Urinary bladder (tissue), 4 donors: ENCODE measurements around the gene OR9Q1. TPM values are rescaled to one million over a fixed set of nuclear protein-coding genes. Genes with fewer than 3 reads are reported as not detected.
"Not testable (repeated sequence)": the region's sequence is repeated elsewhere in the genome, so short reads cannot be mapped to it uniquely, and the experiment has no call there.

Source experiments
- DNase-seq: peaks from one replicate; pipeline ENCODE4 v3.0.0-alpha.2; 2015; ENCODE audit errors: extremely low spot score
- H3K27ac ChIP-seq: one replicate; pipeline ENCODE4 v1.5.1; 2013; ENCODE audit warnings: low read depth, mild to moderate bottlenecking, moderate library complexity
- H3K36me3 ChIP-seq: one replicate; pipeline ENCODE4 v1.6.1; 2013; ENCODE audit warnings: mild to moderate bottlenecking, moderate library complexity; ENCODE audit not compliant: insufficient read depth
- H3K4me1 ChIP-seq: one replicate; pipeline ENCODE4 v1.6.1; 2013; ENCODE audit warnings: mild to moderate bottlenecking, moderate library complexity; ENCODE audit not compliant: insufficient read depth
- H3K4me3 ChIP-seq: one replicate; pipeline ENCODE4 v1.5.1; 2013; ENCODE audit warnings: low read depth, low read length
- WGBS: extraction: QIAGEN DNeasy Blood & Tissue Kit; methylation state at CpG from one replicate; pipeline ENCODE4 v1.1.7; 2013; 5-methylcytosine and 5-hydroxymethylcytosine counted together
- polyA plus RNA-seq: library from polyadenylated mRNA; stranded (reverse); fragments of 200-250 nt; gene quantifications from one replicate; pipeline ENCODE4 v1.2.3, GENCODE V29; 2013
- small RNA-seq: library from RNA; depleted of rRNA; stranded (forward); fragments of <200 nt; gene quantifications from one replicate; pipeline ENCODE3, GENCODE V24; 2014
- total RNA-seq: library from RNA; depleted of rRNA; stranded (reverse); fragments of >200 nt; gene quantifications from one replicate; pipeline ENCODE4 v1.2.3, GENCODE V29; 2014
- donor health status: healthy with polysubstance abuse.
- donor health status: healthy.

Gene OR9Q1
- total and polyA plus RNA-seq, 2 donors, result not detected

DNA sequence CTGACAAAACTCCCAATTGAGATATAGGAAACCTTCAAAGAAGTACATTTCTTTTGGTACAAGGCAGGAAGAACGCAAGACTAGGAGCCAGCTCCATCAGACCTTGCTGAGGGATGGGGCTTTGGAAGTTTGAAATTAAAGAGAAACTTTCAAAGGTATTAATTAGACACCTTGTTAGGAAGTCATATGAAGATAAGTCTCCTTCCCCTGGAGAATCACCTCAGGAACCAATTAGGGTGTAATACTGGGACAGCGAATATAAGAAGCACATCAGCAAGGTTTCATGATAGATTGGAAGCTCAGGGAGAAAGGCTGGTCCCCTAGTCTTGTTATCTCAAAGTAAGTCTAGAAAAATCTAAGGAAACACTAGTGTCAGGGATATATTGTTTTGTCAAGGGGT lies 165.1 kb downstream of the OR9Q1 start, which contains the start of gene OR9Q2:
TSS of gene OR9Q2 (plus strand) at position 301 of the 400 bp plus-strand sequence. CDS start 1,421 bp downstream, outside the sequence.
- 84% methylated on average over 2 of the region's 2 CpGs for whole genome bisulfite sequencing
- H3K4me1 ChIP-seq, result no peaks in the 10 kb centered on the region
- no peak within 1 kb of the TSS for H3K4me3 ChIP-seq
- DNase-seq, result no peak
- H3K27ac ChIP-seq, result no peak within 1 kb of the TSS
- no peaks in the 10 kb centered on the region for H3K36me3 ChIP-seq

DNA sequence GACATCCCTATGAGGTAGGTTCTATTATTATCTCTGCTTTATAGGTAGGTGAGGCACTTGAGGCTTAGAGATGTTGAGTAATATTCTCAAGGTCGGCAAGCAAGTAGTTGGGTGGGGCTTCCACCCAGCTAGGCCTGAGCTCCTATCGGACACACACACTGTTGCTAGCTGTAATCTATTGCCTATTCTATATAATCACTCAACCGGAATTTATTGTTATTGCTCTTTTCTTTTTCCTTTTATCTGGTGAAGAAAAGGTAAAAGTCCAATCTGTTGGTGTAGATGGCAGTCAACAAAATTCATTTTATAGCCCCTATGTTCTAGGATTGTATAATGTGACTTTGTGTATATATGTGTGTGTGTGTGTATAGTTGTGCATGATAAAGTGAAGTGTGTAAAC lies 168.5 kb downstream of the OR9Q1 start:
- H3K36me3 ChIP-seq, result no peaks in the 10 kb centered on the region
- H3K27ac ChIP-seq, result no peak overlapping the region
- H3K4me3 ChIP-seq, result no peak overlapping the region
- DNase-seq, result no peak
- WGBS, result 74% methylated on average over 3 of the region's 3 CpGs
- H3K4me1 ChIP-seq, result no peaks in the 10 kb centered on the region

DNA sequence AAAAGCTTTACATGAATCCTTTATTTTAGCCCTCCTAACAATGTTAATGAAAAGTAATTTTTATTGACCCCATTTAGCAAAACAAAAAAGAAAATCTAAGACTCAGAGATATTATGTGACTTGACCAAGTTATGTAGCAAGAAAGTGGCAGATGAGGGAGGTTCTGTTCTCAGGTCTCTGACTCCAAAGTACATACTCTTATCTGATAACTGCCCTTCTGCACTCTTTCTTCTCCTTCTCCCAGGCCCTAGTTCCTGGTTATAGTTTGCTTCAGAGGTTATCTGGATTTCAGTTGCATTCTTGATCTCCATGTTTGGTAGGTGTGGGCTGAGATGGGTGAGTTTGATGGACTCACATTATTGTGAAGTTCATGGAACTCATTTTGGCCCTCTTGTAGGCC lies 169.7 kb downstream of the OR9Q1 start:
- no peak for DNase-seq
- Histone ChIP-seq H3K4me1 (no peaks in the 10 kb centered on the region), H3K36me3 (no peaks in the 10 kb centered on the region), H3K4me3 (no peak overlapping the region), H3K27ac (no peak overlapping the region)

DNA sequence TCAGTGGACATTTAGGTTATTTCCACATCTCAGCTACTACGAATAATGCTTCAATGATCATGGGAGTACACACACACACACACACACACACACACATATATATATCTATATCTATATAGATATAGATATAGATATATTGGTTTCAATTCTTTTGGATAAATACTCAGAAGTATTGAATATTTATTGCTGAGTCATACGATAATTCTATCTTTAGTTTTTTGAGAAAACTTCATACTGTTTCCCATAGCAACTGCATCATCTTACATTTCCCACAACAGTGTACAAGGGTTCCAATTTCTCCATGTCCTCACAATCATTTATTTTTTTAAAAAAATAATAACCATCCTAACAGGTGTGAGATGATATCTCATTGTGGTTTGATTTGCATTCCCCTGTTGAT lies 172.3 kb downstream of the OR9Q1 start:
- Histone ChIP-seq H3K4me1 (no peaks in the 10 kb centered on the region), H3K4me3 (no peak overlapping the region), H3K27ac (no peak overlapping the region), H3K36me3 (no peaks in the 10 kb centered on the region)
- no peak for DNase-seq
- WGBS, result 85% methylated on average over 2 of the region's 2 CpGs

DNA sequence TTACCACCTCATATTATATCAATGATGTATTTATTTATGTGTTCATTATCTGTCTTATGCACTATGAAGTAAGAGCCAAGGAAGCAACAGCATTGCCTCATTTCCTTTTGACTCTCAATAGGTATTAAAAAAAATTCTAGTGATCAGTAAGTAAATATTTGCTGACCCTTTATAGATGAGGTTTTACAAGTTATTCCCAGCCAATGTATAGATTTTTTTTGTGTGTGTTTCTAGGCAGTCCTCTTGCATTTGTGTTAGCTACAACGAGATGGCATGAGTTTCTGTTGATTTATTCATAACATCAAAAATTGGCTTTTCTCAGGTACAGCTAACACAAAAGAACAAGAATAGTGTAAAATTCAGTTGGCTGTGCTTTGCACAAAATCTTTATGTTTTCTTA lies 175.6 kb downstream of the OR9Q1 start:
- no peak overlapping the region for H3K4me3 ChIP-seq
- no peaks in the 10 kb centered on the region for H3K4me1 ChIP-seq
- DNase-seq, result no peak
- no peak overlapping the region for H3K27ac ChIP-seq
- 60% methylated on average over 1 of the region's 1 CpG for WGBS
- no peaks in the 10 kb centered on the region for H3K36me3 ChIP-seq

DNA sequence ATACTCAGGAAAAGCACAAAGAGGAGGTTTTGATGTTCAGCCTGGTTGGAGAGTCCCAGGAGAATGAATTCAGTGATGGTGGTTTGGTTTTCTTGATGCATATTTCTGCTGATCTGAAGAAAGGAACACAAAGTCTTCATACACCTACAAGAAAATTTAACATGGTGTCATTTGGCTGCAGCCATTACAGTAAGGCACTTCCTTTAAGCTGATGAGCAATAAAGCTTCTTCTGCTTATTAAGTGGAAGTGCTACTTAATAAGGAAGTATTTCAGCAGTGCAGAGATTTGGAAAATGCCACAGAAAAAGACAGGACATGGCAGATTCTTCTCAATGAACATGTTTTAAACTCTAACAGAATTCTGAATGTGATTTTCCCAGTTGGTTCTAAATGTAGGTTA lies 180.4 kb downstream of the OR9Q1 start, which contains the start of gene OR1S2:
TSS of gene OR1S2 (minus strand) at position 101 of the 400 bp plus-strand sequence. CDS start at position 101, 0 bp downstream.
- no peak within 1 kb of the TSS for H3K4me3 ChIP-seq
- no peaks in the 10 kb centered on the region for H3K36me3 ChIP-seq
- no peak for DNase-seq
- no peak within 1 kb of the TSS for H3K27ac ChIP-seq
- H3K4me1 ChIP-seq, result no peaks in the 10 kb centered on the region

DNA sequence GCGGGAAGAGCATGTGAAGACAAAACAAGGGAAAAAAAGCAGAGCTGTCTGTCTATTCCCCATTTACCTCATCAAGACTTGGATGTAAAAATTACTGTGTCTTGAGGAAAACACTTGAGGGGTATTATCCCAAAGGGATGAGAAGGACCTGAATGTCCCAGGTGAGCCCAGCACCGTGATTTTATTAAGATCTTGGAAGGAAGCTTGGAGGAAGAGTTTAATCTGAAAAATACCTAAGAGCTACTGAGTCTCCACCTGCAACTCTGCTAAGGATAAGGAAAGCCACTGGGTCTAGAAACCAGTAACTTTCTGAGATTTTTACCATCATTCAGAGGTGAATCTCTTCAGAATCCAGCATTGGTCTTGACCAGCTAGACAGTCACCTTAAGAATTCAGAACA lies 188.7 kb downstream of the OR9Q1 start, which contains the start of gene OR1S1:
TSS of gene OR1S1 (plus strand) at position 301 of the 400 bp plus-strand sequence.
- not testable (repeated sequence) for H3K4me1 ChIP-seq, DNase-seq, H3K36me3 ChIP-seq, H3K27ac ChIP-seq, H3K4me3 ChIP-seq
- 83% methylated on average over 2 of the region's 2 CpGs for WGBS

DNA sequence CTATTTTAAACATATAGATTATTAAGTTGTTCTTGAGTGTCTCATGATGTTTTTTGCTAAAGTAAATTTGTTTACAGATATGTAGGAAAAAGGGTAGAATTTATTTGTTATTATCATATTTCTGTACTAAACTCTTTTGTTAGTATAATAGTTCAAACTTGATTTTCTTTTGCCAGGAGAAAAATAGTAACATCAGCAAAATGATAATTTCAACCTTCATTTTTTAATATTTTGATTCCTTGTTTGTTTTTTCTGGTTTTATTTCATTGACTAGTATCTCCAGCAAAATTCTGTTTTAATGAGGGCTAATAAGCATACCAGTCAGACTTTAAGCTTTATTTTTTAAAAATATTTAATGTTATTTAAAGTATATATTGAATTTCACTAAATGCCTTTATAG lies 192.8 kb downstream of the OR9Q1 start:
- no peaks in the 10 kb centered on the region for H3K4me1 ChIP-seq
- H3K36me3 ChIP-seq, result no peaks in the 10 kb centered on the region
- DNase-seq, result no peak
- no peak overlapping the region for H3K27ac ChIP-seq
- H3K4me3 ChIP-seq, result no peak overlapping the region

DNA sequence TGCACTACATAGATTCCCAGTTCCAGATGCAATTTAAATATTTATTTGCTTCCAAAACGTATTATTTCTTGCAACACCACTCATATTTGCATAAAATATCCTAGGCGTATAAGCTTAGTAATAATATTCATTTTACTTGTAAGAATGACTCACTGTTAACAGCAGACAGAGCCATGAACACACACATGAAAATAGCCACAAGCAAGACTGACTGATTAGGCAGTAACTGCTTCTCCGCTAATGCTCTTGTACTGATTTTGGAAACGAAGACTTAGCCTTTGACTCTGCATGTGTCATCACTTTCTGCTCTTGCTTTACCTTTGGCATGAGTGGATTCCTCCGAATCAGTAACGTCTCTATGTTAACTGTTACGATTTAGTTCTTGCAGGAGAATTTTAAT lies 199.0 kb downstream of the OR9Q1 start:
- no peak for DNase-seq
- H3K4me1 ChIP-seq, result no peaks in the 10 kb centered on the region
- whole genome bisulfite sequencing, result 70% methylated on average over 7 of the region's 7 CpGs
- H3K36me3 ChIP-seq, result no peaks in the 10 kb centered on the region
- no peak overlapping the region for H3K4me3 ChIP-seq
- H3K27ac ChIP-seq, result no peak overlapping the region

DNA sequence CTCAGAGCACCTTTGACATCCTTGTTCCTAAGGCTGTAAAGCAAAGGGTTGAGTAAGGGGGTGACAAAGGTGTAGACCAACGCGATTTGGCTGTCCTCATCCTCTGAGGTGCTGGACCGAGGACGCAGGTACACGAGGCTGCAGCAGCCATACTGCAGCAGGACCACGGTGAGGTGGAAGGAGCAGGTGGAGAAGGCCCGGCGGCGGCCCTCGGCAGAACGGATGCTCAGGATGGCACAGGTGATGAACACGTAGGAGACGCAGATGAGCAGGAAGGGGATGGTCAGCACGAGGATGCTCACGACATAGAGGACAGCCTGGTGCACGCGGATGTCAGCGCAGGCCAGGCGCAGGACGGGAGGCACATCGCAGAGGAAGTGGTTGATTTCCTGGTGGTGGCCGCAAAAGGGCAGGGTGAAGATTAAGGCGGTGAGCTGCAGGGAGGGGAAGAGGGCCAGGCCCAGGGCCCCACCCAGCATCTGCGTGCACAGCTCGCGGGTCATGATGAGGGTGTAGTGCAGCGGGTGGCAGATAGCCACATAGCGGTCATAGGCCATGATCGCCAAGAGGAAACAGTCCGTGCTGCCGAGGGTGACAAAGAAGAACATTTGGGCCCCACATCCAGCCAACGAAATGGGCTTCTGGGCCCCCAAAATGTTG lies 204.4 kb downstream of the OR9Q1 start:
- H3K4me1 ChIP-seq, result no peaks in the 10 kb centered on the region
- no peak for DNase-seq
- H3K4me3 ChIP-seq, result no peak overlapping the region
- no peaks in the 10 kb centered on the region for H3K36me3 ChIP-seq
- no peak overlapping the region for H3K27ac ChIP-seq
- 93% methylated on average over 32 of the region's 32 CpGs for WGBS

Small RNA genes lying within 50 kb of the gene (small RNA-seq; reads per million reads assigned to genes)
- not detected for gene RNU6-899P

Other genes with a start within 250 kb of the OR9Q1 start
- gene OR6Q1, start 7.1 kb downstream of the OR9Q1 start, total RNA-seq, result not detected
- not detected for gene OR6Q1, start 7.1 kb downstream of the OR9Q1 start, polyA plus RNA-seq
- gene OR9I1, start 101.6 kb downstream of the OR9Q1 start, total RNA-seq, result not detected
- gene OR9I1, start 101.6 kb downstream of the OR9Q1 start, polyA plus RNA-seq, result not detected
- not detected for gene OR9Q2, start 165.2 kb downstream of the OR9Q1 start, total RNA-seq
- gene OR9Q2, start 165.2 kb downstream of the OR9Q1 start, polyA plus RNA-seq, result not detected
- not detected for gene OR1S2, start 180.3 kb downstream of the OR9Q1 start, total RNA-seq
- gene OR1S2, start 180.3 kb downstream of the OR9Q1 start, polyA plus RNA-seq, result not detected
- gene OR1S1, start 188.8 kb downstream of the OR9Q1 start, total RNA-seq, result not detected
- gene OR1S1, start 188.8 kb downstream of the OR9Q1 start, polyA plus RNA-seq, result not detected
- not detected for gene OR10Q1, start 205.0 kb downstream of the OR9Q1 start, total RNA-seq
- gene OR10Q1, start 205.0 kb downstream of the OR9Q1 start, polyA plus RNA-seq, result not detected
- not detected for gene OR10W1, start 244.4 kb downstream of the OR9Q1 start, total RNA-seq
- gene OR10W1, start 244.4 kb downstream of the OR9Q1 start, polyA plus RNA-seq, result not detected